AG04449 (cell line): Measurements from ENCODE around the gene MINDY4.

Experiments used
- CTCF ChIA-PET: fragments of 350-600 bp; formaldehyde crosslinking; extraction: SDS; loops from one replicate; lab custom pipeline; 2021; ENCODE audit warnings: antibody characterized with exemption; lab: Yijun Ruan, JAX
- POLR2A ChIA-PET: fragments of 400-600, 350-600 bp; formaldehyde crosslinking; extraction: SDS; loops from one replicate; lab custom pipeline; 2020; ENCODE audit warnings: antibody characterized with exemption, inconsistent platforms; lab: Yijun Ruan, JAX
- DNase-seq: peaks from one replicate; pipeline ENCODE4 v3.0.0-alpha.2; 2010; ENCODE audit warnings: low read depth, low spot score
- H3K4me3 ChIP-seq: 2 replicates; pipeline ENCODE4 v1.5.1; 2011; ENCODE audit warnings: low read depth, mild to moderate bottlenecking, control low read depth, low read length
- CTCF ChIP-seq: IDR thresholded peaks from one replicate; pipeline ENCODE4 v1.5.1; 2011; ENCODE audit warnings: mild to moderate bottlenecking, moderate library complexity, low read length, control low read depth, inconsistent platforms; ENCODE audit not compliant: insufficient read depth; ENCODE audit errors: missing control alignments

The MINDY4 gene

GRCh38 chr7:30836991-30837390 lies 65.8 kb downstream of the MINDY4 start:
- H3K4me3 ChIP-seq, result no peak overlapping the region
- DNase-seq, result no peak
- TF ChIP-seq CTCF, result no peak
- ChIA-PET POLR2A (no interaction called here), CTCF (no interaction called here)

- TF ChIP-seq CTCF, result no peak
- no peak for DNase-seq
- ChIA-PET POLR2A (no interaction called here), CTCF (interaction anchor here (1.0 kb wide), 1 partner anchor 101 kb away, joined by 3 read pairs; no protein-coding TSS in a partner anchor)
- no peak overlapping the region for H3K4me3 ChIP-seq
Measured at GRCh38 chr7:30837581-30837980, 66.4 kb downstream of the MINDY4 start.

- H3K4me3 ChIP-seq, result no peak overlapping the region
- TF ChIP-seq CTCF, result no peak
- ChIA-PET POLR2A (no interaction called here), CTCF (interaction anchor here (1.0 kb wide), 1 partner anchor 101 kb away, joined by 3 read pairs; no protein-coding TSS in a partner anchor)
- DNase-seq, result no peak
Measured at GRCh38 chr7:30838008-30838407, 66.8 kb downstream of the MINDY4 start.

GRCh38 chr7:30840141-30841024 lies 69.2 kb downstream of the MINDY4 start:
- no peak overlapping the region for H3K4me3 ChIP-seq
- POLR2A ChIA-PET, result no interaction called here
- no peak for TF ChIP-seq CTCF
- DNase-seq, result no peak
- CTCF ChIA-PET, result interaction anchor here (1.4 kb wide), 1 partner anchor 22 kb away, joined by 3 read pairs; no protein-coding TSS in a partner anchor

- no peak overlapping the region for H3K4me3 ChIP-seq
- TF ChIP-seq CTCF, result no peak
- CTCF ChIA-PET, result interaction anchor here (0.7 kb wide), 1 partner anchor 60 kb away, joined by 4 read pairs; no protein-coding TSS in a partner anchor
- POLR2A ChIA-PET, result no interaction called here
- DNase-seq, result no peak
Measured at GRCh38 chr7:30841025-30841735, 70.0 kb downstream of the MINDY4 start.
